ENCODE measurements around the gene SIRT7. TPM values are rescaled to one million over a fixed set of nuclear protein-coding genes. Genes with fewer than 3 reads are reported as not detected.

SIRT7 gene
- polyA plus RNA-seq, 1 donor from 2014 or later, result 44.5 TPM

GRCh38 chr17:81902023-81902652 lies 15.8 kb downstream of the SIRT7 start, which contains the start of gene NPB:
TSS of gene NPB (plus strand) at chr17:81902238. CDS start at chr17:81902278, 40 bp downstream.
- no peak within 1 kb of the TSS for H3K27ac ChIP-seq (ENCODE audit: low read length)
- no peaks in the 10 kb centered on the region for H3F3A ChIP-seq (ENCODE audit: insufficient read depth, low read length, poor library complexity, severe bottlenecking)
- no peaks in the 10 kb centered on the region for H3K36me3 ChIP-seq (ENCODE audit: insufficient read depth, low read length)
- H3K9me3 ChIP-seq (ENCODE audit: low read length), result no peaks in the 10 kb centered on the region
- H3K4me3 ChIP-seq (ENCODE audit: low read length), result peak within 1 kb of the TSS; percentile 18
- no peak within 1 kb of the TSS for H3K9ac ChIP-seq (ENCODE audit: low read length)
- no peaks in the 10 kb centered on the region for H3K79me2 ChIP-seq (replicated peaks; ENCODE audit: insufficient read depth, low read length)
- no peaks in the 10 kb centered on the region for H4K20me1 ChIP-seq (ENCODE audit: insufficient read depth)
- no peak for TF ChIP-seq CTCF (IDR thresholded peaks at IDR 0.05; ENCODE audit: poor library complexity, severe bottlenecking)
- TF ChIP-seq EP300 (conservative IDR thresholded peaks at IDR 0.05; ENCODE audit: poor library complexity, severe bottlenecking), result no peak
- TF ChIP-seq RAD21 (conservative IDR thresholded peaks at IDR 0.05), result no peak
- TF ChIP-seq MXI1 (conservative IDR thresholded peaks at IDR 0.05; ENCODE audit: poor library complexity, severe bottlenecking), result no peak
- TF ChIP-seq REST (IDR thresholded peaks at IDR 0.05; ENCODE audit: borderline replicate concordance), result no peak
- TF ChIP-seq EZH2 (IDR thresholded peaks at IDR 0.05; ENCODE audit: borderline replicate concordance, insufficient read depth, low read length, poor library complexity, severe bottlenecking), result no peak
- TF ChIP-seq SMC3 (conservative IDR thresholded peaks at IDR 0.05; ENCODE audit: poor library complexity), result no peak
- TF ChIP-seq TAF1 (IDR thresholded peaks at IDR 0.05; ENCODE audit: low read depth), result no peak
- H3K9me2 ChIP-seq (ENCODE audit: insufficient read depth, low read length), result no peaks in the 10 kb centered on the region
- H3K4me2 ChIP-seq (ENCODE audit: low read length), result no peak within 1 kb of the TSS
- peaks cover 19% of the 10 kb centered on the region for H3K27me3 ChIP-seq (ENCODE audit: insufficient read depth, low read depth, low read length)
- no peak within 1 kb of the TSS for H2AFZ ChIP-seq (ENCODE audit: low read depth, low read length)

GRCh38 chr17:81901167-81902022 lies 16.6 kb downstream of the SIRT7 start:
- Histone ChIP-seq H4K20me1 (ENCODE audit: insufficient read depth) (no peaks in the 10 kb centered on the region), H3K27ac (ENCODE audit: low read length) (no peak overlapping the region), H3K9ac (ENCODE audit: low read length) (no peak overlapping the region), H3K79me2 (replicated peaks; ENCODE audit: insufficient read depth, low read length) (no peaks in the 10 kb centered on the region), H3K9me3 (ENCODE audit: low read length) (no peaks in the 10 kb centered on the region), H3K4me3 (ENCODE audit: low read length) (peak overlapping the region; percentile 18), H3K9me2 (ENCODE audit: insufficient read depth, low read length) (no peaks in the 10 kb centered on the region), H3K36me3 (ENCODE audit: insufficient read depth, low read length) (no peaks in the 10 kb centered on the region), H3K27me3 (ENCODE audit: insufficient read depth, low read depth, low read length) (peaks cover 19% of the 10 kb centered on the region), H3F3A (ENCODE audit: insufficient read depth, low read length, poor library complexity, severe bottlenecking) (no peaks in the 10 kb centered on the region), H3K4me2 (ENCODE audit: low read length) (no peak overlapping the region), H2AFZ (ENCODE audit: low read depth, low read length) (no peak overlapping the region)
- TF ChIP-seq EP300 (conservative IDR thresholded peaks at IDR 0.05; ENCODE audit: poor library complexity, severe bottlenecking), result no peak
- TF ChIP-seq CTCF (IDR thresholded peaks at IDR 0.05; ENCODE audit: poor library complexity, severe bottlenecking), result no peak
- TF ChIP-seq RAD21 (conservative IDR thresholded peaks at IDR 0.05), result no peak
- no peak for TF ChIP-seq SMC3 (conservative IDR thresholded peaks at IDR 0.05; ENCODE audit: poor library complexity)
- no peak for TF ChIP-seq MXI1 (conservative IDR thresholded peaks at IDR 0.05; ENCODE audit: poor library complexity, severe bottlenecking)
- no peak for TF ChIP-seq EZH2 (IDR thresholded peaks at IDR 0.05; ENCODE audit: borderline replicate concordance, insufficient read depth, low read length, poor library complexity, severe bottlenecking)
- TF ChIP-seq REST (IDR thresholded peaks at IDR 0.05; ENCODE audit: borderline replicate concordance), result no peak
- TF ChIP-seq POLR2AphosphoS5 (IDR thresholded peaks at IDR 0.05), result no peak
- TF ChIP-seq TAF1 (IDR thresholded peaks at IDR 0.05; ENCODE audit: low read depth), result no peak
